Omental fat pad (tissue), 4 donors: ENCODE data around the gene EXOSC1. TPM values are rescaled to one million over a fixed set of nuclear protein-coding genes. Genes with fewer than 3 reads are reported as not detected.

Source experiments
- ATAC-seq: fragments of 150-250 bp; one replicate; pipeline ENCODE4 v1.9.1; 2016; ENCODE audit warnings: mild to moderate bottlenecking, moderate library complexity; ENCODE audit not compliant: low FRiP score
- DNase-seq: peaks from one replicate; pipeline ENCODE4 v3.0.0-alpha.2; 2019; ENCODE audit warnings: low spot score
- CTCF ChIP-seq, 3 donors: fragments of 450-650 bp; IDR thresholded peaks; one replicate each; pipeline ENCODE4 v1.5.1; 2016 to 2017; ENCODE audit warnings: antibody characterized with exemption in 3 of 3, mild to moderate bottlenecking in 3 of 3, moderate library complexity in 2 of 3
- total RNA-seq, 4 donors: library from RNA; depleted of rRNA; stranded (reverse); fragments of >200 nt; gene quantifications; one replicate each; pipeline ENCODE4 v1.1.0, GENCODE V29; 2016

Gene EXOSC1, protein sequence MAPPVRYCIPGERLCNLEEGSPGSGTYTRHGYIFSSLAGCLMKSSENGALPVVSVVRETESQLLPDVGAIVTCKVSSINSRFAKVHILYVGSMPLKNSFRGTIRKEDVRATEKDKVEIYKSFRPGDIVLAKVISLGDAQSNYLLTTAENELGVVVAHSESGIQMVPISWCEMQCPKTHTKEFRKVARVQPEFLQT
- total RNA-seq, result 10 to 100 TPM; 17.4 to 25.9 (median 21.3) TPM

DNA sequence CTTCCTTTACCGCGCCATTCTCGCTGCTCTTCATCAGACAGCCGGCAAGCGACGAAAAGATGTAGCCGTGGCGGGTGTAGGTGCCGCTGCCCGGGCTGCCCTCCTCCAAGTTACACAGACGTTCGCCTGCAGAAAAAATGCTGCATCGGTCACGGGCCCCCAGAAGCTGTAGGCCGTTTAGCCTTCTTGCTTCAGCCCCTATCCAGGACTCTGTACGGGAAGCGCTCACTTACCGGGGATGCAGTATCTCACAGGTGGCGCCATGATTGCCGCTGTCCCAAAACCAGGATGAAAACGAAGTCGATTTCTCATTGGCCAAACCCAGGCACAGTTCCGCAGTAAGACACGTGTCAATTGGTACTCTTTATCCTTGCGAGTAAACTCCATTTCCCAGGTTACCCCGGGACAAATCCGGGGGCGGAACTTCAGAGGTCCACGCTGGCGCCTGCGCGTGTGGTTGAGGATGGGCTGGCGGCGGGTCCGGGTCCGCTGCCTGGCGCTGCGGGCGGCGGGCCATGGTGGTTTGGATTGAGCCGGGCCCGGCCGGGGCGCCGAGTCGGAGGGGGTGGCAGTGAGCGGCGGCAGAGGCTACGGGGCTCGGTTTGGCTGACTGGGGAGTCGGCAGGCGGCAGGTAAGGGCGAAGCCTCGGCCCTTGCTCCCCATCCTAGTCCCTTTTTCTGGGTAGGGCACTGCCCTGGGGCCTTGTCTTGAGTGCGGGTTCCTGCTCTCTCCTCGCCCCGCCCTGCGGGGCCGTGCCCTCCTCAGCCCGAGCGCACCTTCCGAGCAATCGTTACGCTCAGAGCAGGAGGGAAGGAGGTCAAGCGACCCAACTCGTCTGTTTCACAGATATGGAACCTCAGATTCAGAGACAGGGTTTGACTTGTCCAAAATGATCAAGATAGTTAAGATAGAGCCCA is at the start of gene EXOSC1, which contains the start of gene ZDHHC16:
EXOSC1 (minus strand) TSS at position 285 of the 918 bp plus-strand sequence; CDS start at position 264, 21 bp downstream.
ZDHHC16 (plus strand) TSS at position 454 of the 918 bp plus-strand sequence. CDS start 5,501 bp downstream, outside the sequence.
- DNase-seq (peak; percentile 92), ATAC-seq (peak; percentile 98)
- TF ChIP-seq CTCF (IDR thresholded peaks at IDR 0.05), result no peak

DNA sequence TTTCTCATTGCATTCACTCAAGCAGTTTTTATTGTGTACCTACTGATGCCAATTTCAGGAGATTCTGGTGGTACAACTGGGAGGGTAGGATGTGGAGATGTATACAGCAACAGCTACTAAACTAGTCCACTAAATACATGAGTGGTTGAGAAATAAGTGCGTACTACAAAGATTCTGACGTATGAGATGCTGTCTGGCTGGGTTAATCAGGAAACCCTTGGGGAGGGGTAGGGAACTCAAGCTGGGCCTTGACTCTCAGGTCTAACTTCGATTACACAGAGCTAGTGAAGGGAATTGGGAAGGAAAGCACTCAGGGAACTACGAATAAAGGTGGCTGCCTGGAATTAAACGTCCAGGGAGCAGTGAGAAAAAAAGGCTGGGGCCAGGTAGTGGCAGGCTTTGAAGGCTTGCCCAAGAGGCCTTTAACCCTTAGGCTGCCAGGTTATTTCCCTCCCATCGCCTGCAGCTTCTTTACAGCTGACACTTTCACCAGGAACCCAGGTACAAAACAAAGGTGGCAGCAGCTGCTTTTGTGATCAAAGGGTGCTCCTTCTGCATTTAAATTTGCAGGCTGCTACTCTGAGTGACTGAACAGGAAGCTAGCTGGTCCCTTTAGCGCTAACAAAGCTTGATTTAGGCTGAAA is 49.2 kb upstream of the EXOSC1 start:
- no peak for ATAC-seq
- no peak for TF ChIP-seq CTCF (IDR thresholded peaks at IDR 0.05)
- DNase-seq, result no peak

DNA sequence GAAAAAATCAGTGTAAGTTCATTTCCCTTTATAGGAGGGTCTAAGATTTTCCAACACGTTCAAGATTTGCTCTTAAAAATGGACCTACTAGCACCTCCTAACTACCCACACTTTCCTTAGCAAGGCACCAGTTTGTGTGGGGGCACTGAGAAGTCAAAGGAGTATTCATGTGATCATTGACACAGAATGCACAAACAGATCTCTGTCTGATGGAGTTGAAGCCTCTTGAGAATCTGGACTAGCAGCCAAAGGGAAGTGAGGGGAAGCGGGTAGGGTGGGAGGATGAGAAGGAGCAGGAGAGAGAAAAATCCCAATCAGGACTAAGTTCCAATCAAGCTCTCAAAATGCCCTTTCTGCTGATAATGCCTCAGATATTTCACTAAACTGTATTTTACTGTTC is 48.3 kb upstream of the EXOSC1 start:
- no peak for TF ChIP-seq CTCF (IDR thresholded peaks at IDR 0.05)
- DNase-seq (no peak), ATAC-seq (no peak)

- no peak for TF ChIP-seq CTCF (IDR thresholded peaks at IDR 0.05)
- ATAC-seq, result no peak
- no peak for DNase-seq
Measured at GRCh38 chr10:97490592-97490991, 44.8 kb upstream of the EXOSC1 start.

DNA sequence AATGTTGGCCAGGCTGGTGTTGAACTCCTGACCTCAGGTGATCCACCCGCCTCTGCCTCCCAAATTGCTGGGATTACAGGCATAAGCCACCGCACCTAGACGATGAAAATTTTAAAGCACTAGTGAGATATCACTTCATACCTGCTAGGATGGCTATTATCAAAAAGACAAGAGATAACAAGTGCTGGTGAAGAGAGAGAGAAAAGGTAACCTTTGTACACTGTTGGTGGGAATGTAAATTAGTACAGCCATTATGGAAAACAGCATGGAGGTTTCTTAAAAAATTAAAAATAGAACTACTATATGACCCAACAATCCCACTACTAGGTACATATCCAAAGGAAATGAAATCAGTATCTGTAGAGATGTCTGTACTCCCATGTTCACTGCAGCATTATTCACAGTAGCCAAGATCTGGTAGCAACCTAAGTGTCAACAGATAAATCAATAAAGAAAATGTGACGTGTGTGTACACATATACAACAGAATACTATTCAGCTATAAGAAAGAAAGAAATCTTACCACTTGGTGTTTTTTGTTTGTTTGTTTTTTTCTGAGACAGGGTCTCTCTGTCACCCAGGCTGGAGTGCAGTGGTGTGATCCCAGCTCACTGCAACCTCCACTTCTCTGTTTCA is 40.0 kb upstream of the EXOSC1 start:
- ATAC-seq (no peak), DNase-seq (no peak)
- no peak for TF ChIP-seq CTCF (IDR thresholded peaks at IDR 0.05)

- DNase-seq (no peak), ATAC-seq (no peak)
- no peak for TF ChIP-seq CTCF (IDR thresholded peaks at IDR 0.05)
Measured at GRCh38 chr10:97483921-97484320, 38.1 kb upstream of the EXOSC1 start.
